RWPE1 (cell line): Measurements from ENCODE around the gene TRAPPC11.

Experiments used
- CTCF ChIA-PET: fragments of 350-600 bp; sonication (Branson Sonifier 250); formaldehyde crosslinking; extraction: SDS; loops from one replicate; lab custom pipeline; 2021; lab: Yijun Ruan, JAX
- POLR2A ChIA-PET: fragments of 400-600 bp; formaldehyde crosslinking; extraction: SDS; loops from one replicate; lab custom pipeline; 2020; ENCODE audit warnings: antibody characterized with exemption; ENCODE audit not compliant: low non-redundant PET; lab: Yijun Ruan, JAX
- DNase-seq: peaks from one replicate; pipeline ENCODE4 v3.0.0; 2012; ENCODE audit warnings: low spot score
- H3K27ac ChIP-seq: fragments of 450-650 bp; 2 replicates; pipeline ENCODE4 v1.5.1; 2017
- TF ChIP-seq, protein P1 (sequence below): fragments of 450-650 bp; conservative IDR thresholded peaks from 2 replicates; pipeline ENCODE4 v1.5.1; 2017; ENCODE audit warnings: low read depth, mild to moderate bottlenecking

TRAPPC11 gene

DNA sequence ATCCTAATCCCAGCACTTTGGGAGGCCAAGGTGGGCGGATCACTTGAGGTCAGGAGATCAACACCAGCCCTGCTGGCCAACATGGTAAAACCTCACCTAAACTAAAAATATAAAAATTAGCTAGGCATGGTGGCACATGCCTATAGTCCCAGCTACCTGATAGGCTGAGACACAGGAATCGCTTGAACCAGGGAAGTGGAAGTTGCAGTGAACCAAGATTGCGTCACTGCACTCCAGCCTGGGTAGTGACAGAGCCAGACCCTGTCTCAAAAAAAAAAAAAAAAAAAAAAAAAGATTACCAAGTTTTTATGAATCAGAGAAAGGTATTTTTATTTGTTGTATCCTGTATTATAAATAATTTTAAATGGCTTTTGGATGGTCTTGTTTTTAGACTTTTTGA lies 15.1 kb downstream of the TRAPPC11 start:
- DNase-seq = no peak
- H3K27ac ChIP-seq = no peak overlapping the region
- POLR2A ChIA-PET = no interaction called here
- TF ChIP-seq, protein P1, sequence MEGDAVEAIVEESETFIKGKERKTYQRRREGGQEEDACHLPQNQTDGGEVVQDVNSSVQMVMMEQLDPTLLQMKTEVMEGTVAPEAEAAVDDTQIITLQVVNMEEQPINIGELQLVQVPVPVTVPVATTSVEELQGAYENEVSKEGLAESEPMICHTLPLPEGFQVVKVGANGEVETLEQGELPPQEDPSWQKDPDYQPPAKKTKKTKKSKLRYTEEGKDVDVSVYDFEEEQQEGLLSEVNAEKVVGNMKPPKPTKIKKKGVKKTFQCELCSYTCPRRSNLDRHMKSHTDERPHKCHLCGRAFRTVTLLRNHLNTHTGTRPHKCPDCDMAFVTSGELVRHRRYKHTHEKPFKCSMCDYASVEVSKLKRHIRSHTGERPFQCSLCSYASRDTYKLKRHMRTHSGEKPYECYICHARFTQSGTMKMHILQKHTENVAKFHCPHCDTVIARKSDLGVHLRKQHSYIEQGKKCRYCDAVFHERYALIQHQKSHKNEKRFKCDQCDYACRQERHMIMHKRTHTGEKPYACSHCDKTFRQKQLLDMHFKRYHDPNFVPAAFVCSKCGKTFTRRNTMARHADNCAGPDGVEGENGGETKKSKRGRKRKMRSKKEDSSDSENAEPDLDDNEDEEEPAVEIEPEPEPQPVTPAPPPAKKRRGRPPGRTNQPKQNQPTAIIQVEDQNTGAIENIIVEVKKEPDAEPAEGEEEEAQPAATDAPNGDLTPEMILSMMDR = no peak
- CTCF ChIA-PET = no interaction called here

DNA sequence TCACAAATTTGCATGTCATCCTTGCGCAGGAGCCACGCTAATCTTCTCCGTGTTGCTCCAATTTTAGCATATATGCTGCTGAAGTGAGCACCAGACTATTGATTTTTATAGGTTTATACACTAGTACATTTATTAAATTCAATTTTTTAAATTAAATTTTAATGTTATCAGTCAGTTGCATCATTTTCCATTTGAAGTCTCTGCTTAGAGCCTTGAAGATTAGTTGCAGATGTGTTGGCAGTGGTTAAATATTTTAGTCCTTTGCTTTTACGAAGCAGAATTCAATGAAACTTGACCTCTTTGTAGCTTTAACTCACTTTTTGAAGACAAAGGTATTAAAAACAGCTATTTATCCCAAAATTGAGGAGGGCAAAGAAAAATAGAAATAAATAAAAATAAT lies 16.5 kb downstream of the TRAPPC11 start:
- TF ChIP-seq, protein P1 = no peak
- ChIA-PET POLR2A (no interaction called here), CTCF (interaction anchor here (0.7 kb wide), 1 partner anchor 449 kb away, joined by 3 read pairs; no protein-coding TSS in a partner anchor)
- no peak for DNase-seq
- no peak overlapping the region for H3K27ac ChIP-seq

DNA sequence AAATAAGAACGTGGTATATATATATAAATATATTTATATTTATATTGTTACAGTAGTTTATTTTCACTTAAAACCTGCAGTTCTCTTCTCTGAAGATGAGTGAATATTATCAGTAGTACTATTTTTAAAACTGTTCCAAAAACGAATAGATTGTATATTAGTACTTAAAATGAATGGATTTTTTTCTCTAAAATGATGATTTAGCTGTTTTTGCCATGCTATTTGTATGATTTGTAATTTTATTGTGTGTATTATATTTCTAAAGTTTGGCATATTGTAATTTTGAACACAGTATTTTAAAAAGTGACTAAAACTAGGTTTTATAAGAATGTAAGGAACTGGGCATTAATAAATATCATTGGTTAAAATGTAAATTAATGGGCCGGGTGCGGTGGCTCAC lies 22.0 kb downstream of the TRAPPC11 start:
- H3K27ac ChIP-seq = no peak overlapping the region
- DNase-seq = no peak
- ChIA-PET POLR2A (no interaction called here), CTCF (no interaction called here)
- TF ChIP-seq, protein P1 = no peak

DNA sequence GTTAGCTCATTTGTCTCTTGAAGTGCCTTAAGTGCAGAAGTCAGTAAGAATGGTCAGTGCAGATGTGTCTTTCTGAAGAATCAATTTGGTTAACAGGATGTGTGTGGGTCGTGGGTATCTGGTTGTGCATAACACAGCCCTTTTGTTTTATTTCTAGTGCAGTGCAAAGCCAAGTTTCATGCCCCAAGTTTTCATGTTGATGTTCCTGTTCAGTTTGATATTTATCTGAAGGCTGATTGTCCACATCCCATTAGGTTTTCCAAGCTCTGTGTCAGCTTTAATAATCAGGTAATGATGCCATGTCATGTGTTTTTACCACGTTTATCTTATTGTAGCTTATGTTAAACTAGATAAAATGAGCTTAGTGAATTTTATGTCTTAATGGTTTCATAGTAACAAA lies 27.4 kb downstream of the TRAPPC11 start:
- CTCF ChIA-PET = interaction anchor here (0.7 kb wide), 1 partner anchor 122 kb away, joined by 4 read pairs; no protein-coding TSS in a partner anchor
- H3K27ac ChIP-seq = no peak overlapping the region
- TF ChIP-seq, protein P1 = no peak
- POLR2A ChIA-PET = no interaction called here
- DNase-seq = no peak

DNA sequence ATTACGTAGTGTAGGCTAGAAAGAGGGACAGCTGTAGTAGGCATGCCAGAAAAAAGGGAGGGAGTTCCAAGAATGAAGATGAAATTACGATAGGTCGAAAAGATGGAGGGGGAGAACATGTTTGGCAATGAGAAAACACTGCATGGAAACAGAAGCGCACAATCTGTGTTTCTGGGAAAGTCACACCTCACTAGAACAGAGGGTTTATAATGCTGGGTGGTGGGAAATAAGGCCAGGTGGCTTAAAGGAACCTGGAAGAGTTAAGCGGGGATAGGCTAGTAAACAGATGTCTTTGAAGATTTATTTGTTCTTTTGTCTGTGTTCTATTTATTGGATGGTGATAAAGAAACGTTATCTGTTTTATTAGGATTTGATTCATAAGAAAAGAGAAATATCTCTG lies 29.1 kb downstream of the TRAPPC11 start:
- TF ChIP-seq, protein P1 = no peak
- no peak overlapping the region for H3K27ac ChIP-seq
- ChIA-PET CTCF (interaction anchor here (0.5 kb wide), 1 partner anchor 9 kb away, joined by 3 read pairs; no protein-coding TSS in a partner anchor), POLR2A (no interaction called here)
- no peak for DNase-seq

DNA sequence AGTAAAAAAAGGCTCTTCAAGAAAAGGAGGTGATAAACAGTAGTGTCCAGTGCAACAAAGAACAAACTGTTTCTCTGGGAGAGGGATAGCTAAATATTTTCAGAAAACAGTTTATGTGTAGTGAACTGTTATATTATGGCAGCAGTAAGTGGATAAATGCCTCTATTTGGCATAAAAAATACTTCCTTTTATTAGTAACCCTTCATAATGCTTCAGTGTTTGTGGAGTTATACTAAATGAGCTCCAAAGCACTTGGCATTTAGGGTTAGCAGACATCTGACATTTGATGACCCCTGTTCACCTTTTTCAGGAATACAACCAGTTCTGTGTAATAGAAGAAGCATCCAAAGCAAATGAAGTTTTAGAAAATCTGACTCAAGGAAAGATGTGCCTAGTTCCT lies 31.9 kb downstream of the TRAPPC11 start:
- ChIA-PET CTCF (no interaction called here), POLR2A (no interaction called here)
- H3K27ac ChIP-seq = no peak overlapping the region
- TF ChIP-seq, protein P1 = no peak
- DNase-seq = no peak
